ENCODE results near the gene PTPRG. TPM values are rescaled to one million over a fixed set of nuclear protein-coding genes. Genes with fewer than 3 reads are reported as not detected.

The PTPRG gene
- total and polyA plus RNA-seq, 2 experiments from 2014 or later = 24.4 to 131 TPM

DNA sequence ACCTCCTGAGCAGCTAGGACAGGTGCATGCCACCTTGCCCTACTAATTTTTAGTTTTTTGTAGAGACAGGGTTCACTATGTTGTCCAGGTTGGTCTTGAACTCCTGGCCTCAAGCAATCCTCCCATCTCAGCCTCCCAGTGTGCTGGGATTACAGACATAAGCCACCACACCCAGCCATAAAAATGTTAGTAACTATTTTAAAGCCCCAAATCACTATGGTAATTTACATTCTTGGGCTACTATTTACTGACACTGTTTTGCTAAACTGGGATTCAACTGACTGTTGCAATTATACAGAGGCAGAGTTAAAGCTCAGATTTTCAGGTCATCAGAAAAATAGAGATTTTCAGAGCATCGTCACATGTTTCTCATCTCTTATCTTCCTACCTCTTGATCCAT lies 553.4 kb downstream of the PTPRG start:
- Histone ChIP-seq H4K20me1 (replicated peaks; ENCODE audit: insufficient read depth) (peaks cover 3% of the 10 kb centered on the region), H3K27me3 (ENCODE audit: insufficient read depth) (no peaks in the 10 kb centered on the region), H3K4me3 (no peak overlapping the region), H3K27ac (ENCODE audit: low read depth) (no peak overlapping the region), H3F3A (replicated peaks; ENCODE audit: low read depth) (no peaks in the 10 kb centered on the region), H3K4me1 (ENCODE audit: insufficient read depth) (no peaks in the 10 kb centered on the region), H3K36me3 (ENCODE audit: insufficient read depth) (no peaks in the 10 kb centered on the region), H3K79me2 (replicated peaks; ENCODE audit: insufficient read depth) (peaks cover 9% of the 10 kb centered on the region; the same call in 1 of the 2 replicates), H2AFZ (no peak overlapping the region), H3K9me2 (ENCODE audit: insufficient read depth) (no peaks in the 10 kb centered on the region), H3K4me2 (no peak overlapping the region)
- peaks cover 10% of the 10 kb centered on the region for H3K27me3 Mint-ChIP-seq (ENCODE audit: insufficient read depth, low read depth, poor library complexity)
- H3K27ac Mint-ChIP-seq = no peak overlapping the region
- no peak overlapping the region for H3K4me3 Mint-ChIP-seq
- peaks cover 3% of the 10 kb centered on the region; the same call in 1 of the 3 replicates for H3K9me3 Mint-ChIP-seq
- peaks cover 16% of the 10 kb centered on the region for H3K36me3 Mint-ChIP-seq (ENCODE audit: low read depth)
- H3K4me1 Mint-ChIP-seq = peaks cover 15% of the 10 kb centered on the region
- DNase-seq (ENCODE audit: low spot score) = no peak
- TF ChIP-seq, protein P1, sequence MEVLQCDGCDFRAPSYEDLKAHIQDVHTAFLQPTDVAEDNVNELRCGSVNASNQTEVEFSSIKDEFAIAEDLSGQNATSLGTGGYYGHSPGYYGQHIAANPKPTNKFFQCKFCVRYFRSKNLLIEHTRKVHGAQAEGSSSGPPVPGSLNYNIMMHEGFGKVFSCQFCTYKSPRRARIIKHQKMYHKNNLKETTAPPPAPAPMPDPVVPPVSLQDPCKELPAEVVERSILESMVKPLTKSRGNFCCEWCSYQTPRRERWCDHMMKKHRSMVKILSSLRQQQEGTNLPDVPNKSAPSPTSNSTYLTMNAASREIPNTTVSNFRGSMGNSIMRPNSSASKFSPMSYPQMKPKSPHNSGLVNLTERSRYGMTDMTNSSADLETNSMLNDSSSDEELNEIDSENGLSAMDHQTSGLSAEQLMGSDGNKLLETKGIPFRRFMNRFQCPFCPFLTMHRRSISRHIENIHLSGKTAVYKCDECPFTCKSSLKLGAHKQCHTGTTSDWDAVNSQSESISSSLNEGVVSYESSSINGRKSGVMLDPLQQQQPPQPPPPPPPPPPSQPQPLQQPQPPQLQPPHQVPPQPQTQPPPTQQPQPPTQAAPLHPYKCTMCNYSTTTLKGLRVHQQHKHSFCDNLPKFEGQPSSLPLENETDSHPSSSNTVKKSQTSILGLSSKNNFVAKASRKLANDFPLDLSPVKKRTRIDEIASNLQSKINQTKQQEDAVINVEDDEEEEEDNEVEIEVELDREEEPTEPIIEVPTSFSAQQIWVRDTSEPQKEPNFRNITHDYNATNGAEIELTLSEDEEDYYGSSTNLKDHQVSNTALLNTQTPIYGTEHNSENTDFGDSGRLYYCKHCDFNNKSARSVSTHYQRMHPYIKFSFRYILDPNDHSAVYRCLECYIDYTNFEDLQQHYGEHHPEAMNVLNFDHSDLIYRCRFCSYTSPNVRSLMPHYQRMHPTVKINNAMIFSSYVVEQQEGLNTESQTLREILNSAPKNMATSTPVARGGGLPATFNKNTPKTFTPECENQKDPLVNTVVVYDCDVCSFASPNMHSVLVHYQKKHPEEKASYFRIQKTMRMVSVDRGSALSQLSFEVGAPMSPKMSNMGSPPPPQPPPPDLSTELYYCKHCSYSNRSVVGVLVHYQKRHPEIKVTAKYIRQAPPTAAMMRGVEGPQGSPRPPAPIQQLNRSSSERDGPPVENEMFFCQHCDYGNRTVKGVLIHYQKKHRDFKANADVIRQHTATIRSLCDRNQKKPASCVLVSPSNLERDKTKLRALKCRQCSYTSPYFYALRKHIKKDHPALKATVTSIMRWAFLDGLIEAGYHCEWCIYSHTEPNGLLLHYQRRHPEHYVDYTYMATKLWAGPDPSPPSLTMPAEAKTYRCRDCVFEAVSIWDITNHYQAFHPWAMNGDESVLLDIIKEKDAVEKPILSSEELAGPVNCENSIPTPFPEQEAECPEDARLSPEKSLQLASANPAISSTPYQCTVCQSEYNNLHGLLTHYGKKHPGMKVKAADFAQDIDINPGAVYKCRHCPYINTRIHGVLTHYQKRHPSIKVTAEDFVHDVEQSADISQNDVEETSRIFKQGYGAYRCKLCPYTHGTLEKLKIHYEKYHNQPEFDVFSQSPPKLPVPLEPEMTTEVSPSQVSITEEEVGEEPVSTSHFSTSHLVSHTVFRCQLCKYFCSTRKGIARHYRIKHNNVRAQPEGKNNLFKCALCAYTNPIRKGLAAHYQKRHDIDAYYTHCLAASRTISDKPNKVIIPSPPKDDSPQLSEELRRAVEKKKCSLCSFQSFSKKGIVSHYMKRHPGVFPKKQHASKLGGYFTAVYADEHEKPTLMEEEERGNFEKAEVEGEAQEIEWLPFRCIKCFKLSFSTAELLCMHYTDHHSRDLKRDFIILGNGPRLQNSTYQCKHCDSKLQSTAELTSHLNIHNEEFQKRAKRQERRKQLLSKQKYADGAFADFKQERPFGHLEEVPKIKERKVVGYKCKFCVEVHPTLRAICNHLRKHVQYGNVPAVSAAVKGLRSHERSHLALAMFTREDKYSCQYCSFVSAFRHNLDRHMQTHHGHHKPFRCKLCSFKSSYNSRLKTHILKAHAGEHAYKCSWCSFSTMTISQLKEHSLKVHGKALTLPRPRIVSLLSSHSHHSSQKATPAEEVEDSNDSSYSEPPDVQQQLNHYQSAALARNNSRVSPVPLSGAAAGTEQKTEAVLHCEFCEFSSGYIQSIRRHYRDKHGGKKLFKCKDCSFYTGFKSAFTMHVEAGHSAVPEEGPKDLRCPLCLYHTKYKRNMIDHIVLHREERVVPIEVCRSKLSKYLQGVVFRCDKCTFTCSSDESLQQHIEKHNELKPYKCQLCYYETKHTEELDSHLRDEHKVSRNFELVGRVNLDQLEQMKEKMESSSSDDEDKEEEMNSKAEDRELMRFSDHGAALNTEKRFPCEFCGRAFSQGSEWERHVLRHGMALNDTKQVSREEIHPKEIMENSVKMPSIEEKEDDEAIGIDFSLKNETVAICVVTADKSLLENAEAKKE (CRISPR knock-in tag; IDR thresholded peaks at IDR 0.05) = no peak
- no peak for TF ChIP-seq ZNF331 (CRISPR knock-in tag; IDR thresholded peaks at IDR 0.05; ENCODE audit: low read depth)
- no peak for TF ChIP-seq STAT1 (IDR thresholded peaks at IDR 0.05; ENCODE audit: unreplicated experiment)
- TF ChIP-seq JUNB (IDR thresholded peaks at IDR 0.05; ENCODE audit: unreplicated experiment) = no peak
- TF ChIP-seq NANOG (IDR thresholded peaks at IDR 0.05; ENCODE audit: borderline replicate concordance) = no peak
- no peak for TF ChIP-seq ZNF114 (CRISPR knock-in tag; IDR thresholded peaks at IDR 0.05)
- no peak for TF ChIP-seq EZH2 (IDR thresholded peaks at IDR 0.05; ENCODE audit: low read depth, unreplicated experiment)
- TF ChIP-seq CREB1 (CRISPR knock-in tag; IDR thresholded peaks at IDR 0.05; ENCODE audit: low read depth) = no peak
- no peak for ATAC-seq

Data from GM23338 (cell line).